GM23248 (cell line): ENCODE results near the gene EIF2B1.

Experiments
- EZH2 ChIP-seq: fragments of 200-600 bp; sonication (generic); IDR thresholded peaks from 2 replicates; pipeline ENCODE4 v1.6.1; 2018; ENCODE audit warnings: antibody characterized with exemption, mild to moderate bottlenecking; ENCODE audit not compliant: insufficient read depth, poor library complexity, severe bottlenecking
- EZH2phosphoT487 ChIP-seq: fragments of 200-600 bp; sonication (generic); IDR thresholded peaks from 2 replicates; pipeline ENCODE4 v1.6.1; 2018; ENCODE audit warnings: antibody characterized with exemption, moderate library complexity, mild to moderate bottlenecking, low read depth; ENCODE audit not compliant: insufficient read depth

- TF ChIP-seq EZH2 (no peak), EZH2phosphoT487 (no peak)
Observed at GRCh38 chr12:123648401-123648800, 14.9 kb upstream of the EIF2B1 start.
